Gastroesophageal sphincter (tissue), 3 donors: Measurements from ENCODE around the gene HRH3.

Source experiments
- POLR2A ChIP-seq, 2 donors: fragments of 450-650 bp; IDR thresholded peaks; one replicate each; pipeline ENCODE4 v1.6.1; 2017; ENCODE audit warnings: antibody characterized with exemption in 2 of 2, mild to moderate bottlenecking in 2 of 2, moderate library complexity in 1 of 2
- POLR2AphosphoS5 ChIP-seq: sonication (generic); formaldehyde crosslinking; IDR thresholded peaks from one replicate; pipeline ENCODE4 v1.6.1; 2017; ENCODE audit warnings: antibody characterized with exemption
- TF ChIP-seq, protein P1 (sequence below), 4 experiments: fragments of 200-600 bp in 2 of 4; fragments of 450-650 bp in 2 of 4; sonication (generic) in 1 of 4; IDR thresholded peaks; one replicate each; pipeline ENCODE4 v1.5.1; 2017 to 2019; ENCODE audit warnings: antibody characterized with exemption in 4 of 4, mild to moderate bottlenecking in 2 of 4, moderate library complexity in 2 of 4

- TF ChIP-seq POLR2A (IDR thresholded peaks at IDR 0.05) = no peak
- no peak for TF ChIP-seq POLR2AphosphoS5
- TF ChIP-seq, protein P1, sequence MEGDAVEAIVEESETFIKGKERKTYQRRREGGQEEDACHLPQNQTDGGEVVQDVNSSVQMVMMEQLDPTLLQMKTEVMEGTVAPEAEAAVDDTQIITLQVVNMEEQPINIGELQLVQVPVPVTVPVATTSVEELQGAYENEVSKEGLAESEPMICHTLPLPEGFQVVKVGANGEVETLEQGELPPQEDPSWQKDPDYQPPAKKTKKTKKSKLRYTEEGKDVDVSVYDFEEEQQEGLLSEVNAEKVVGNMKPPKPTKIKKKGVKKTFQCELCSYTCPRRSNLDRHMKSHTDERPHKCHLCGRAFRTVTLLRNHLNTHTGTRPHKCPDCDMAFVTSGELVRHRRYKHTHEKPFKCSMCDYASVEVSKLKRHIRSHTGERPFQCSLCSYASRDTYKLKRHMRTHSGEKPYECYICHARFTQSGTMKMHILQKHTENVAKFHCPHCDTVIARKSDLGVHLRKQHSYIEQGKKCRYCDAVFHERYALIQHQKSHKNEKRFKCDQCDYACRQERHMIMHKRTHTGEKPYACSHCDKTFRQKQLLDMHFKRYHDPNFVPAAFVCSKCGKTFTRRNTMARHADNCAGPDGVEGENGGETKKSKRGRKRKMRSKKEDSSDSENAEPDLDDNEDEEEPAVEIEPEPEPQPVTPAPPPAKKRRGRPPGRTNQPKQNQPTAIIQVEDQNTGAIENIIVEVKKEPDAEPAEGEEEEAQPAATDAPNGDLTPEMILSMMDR (IDR thresholded peaks at IDR 0.05) = no peak
These were observed 46.8 kb upstream of the HRH3 start for GRCh38 chr20:62266851-62267250.
